Epithelial cell of esophagus (primary cell): ENCODE results near the gene CCDC88C.

Source experiments
- DNase-seq: peaks from one replicate; pipeline ENCODE4 v3.0.0; 2010; ENCODE audit warnings: low read depth
- H3K4me3 ChIP-seq: 2 replicates; pipeline ENCODE4 v1.5.1; 2011; ENCODE audit warnings: mild to moderate bottlenecking, low read length, control low read depth
- TF ChIP-seq, protein P1 (sequence below): IDR thresholded peaks from 2 replicates; pipeline ENCODE4 v1.5.1; 2011; ENCODE audit warnings: low read depth, mild to moderate bottlenecking, low read length, control low read depth, inconsistent platforms; ENCODE audit not compliant: insufficient read depth; ENCODE audit errors: missing control alignments

CCDC88C gene

DNA sequence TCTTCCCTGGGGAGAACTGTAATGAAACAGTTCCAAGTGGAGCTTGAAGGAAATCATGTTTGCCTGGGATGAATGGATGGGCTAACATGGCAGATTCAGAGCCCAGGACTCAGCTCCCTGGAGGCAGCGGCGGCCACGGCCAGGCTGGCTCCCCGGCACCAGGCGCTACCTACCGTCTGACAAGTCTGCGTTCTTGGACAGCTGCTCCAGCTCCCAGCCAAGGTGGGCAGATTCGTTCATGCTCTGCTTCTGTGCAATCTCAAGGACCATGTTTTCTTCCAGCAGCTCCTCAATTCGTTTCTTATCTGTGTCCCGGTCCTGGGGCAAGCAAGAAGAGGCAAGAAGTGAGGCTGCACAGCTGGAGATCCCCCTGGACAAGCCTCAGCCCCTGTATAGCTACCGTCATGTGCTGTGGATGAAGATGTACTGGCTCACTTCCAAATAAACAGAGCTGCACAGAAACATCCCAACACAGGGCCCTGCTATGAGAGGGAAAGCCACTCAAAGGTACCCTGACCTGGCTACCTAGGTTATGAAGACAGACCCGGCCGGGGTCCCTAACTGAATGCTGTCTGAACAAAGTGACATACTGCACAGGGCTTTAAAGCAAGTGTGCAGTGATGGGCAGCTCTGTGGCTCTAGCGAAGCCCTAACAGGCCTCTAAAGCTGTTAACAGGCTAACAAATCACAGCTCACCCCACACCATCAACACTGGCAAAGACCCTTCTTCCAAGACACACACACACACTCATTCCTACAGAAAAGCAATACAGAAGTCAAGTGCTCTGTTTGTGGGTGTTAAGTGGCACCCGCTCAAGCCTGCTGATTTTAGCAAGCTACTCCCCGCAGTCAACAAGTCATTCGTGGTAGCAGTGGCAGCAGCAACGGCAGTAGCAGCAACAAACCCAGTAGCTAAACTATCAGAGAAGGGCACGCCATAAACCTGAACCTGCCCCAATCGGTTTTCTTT is 92.7 kb downstream of the CCDC88C start:
- TF ChIP-seq, protein P1, sequence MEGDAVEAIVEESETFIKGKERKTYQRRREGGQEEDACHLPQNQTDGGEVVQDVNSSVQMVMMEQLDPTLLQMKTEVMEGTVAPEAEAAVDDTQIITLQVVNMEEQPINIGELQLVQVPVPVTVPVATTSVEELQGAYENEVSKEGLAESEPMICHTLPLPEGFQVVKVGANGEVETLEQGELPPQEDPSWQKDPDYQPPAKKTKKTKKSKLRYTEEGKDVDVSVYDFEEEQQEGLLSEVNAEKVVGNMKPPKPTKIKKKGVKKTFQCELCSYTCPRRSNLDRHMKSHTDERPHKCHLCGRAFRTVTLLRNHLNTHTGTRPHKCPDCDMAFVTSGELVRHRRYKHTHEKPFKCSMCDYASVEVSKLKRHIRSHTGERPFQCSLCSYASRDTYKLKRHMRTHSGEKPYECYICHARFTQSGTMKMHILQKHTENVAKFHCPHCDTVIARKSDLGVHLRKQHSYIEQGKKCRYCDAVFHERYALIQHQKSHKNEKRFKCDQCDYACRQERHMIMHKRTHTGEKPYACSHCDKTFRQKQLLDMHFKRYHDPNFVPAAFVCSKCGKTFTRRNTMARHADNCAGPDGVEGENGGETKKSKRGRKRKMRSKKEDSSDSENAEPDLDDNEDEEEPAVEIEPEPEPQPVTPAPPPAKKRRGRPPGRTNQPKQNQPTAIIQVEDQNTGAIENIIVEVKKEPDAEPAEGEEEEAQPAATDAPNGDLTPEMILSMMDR = no peak
- no peak for DNase-seq
- H3K4me3 ChIP-seq = no peak overlapping the region

DNA sequence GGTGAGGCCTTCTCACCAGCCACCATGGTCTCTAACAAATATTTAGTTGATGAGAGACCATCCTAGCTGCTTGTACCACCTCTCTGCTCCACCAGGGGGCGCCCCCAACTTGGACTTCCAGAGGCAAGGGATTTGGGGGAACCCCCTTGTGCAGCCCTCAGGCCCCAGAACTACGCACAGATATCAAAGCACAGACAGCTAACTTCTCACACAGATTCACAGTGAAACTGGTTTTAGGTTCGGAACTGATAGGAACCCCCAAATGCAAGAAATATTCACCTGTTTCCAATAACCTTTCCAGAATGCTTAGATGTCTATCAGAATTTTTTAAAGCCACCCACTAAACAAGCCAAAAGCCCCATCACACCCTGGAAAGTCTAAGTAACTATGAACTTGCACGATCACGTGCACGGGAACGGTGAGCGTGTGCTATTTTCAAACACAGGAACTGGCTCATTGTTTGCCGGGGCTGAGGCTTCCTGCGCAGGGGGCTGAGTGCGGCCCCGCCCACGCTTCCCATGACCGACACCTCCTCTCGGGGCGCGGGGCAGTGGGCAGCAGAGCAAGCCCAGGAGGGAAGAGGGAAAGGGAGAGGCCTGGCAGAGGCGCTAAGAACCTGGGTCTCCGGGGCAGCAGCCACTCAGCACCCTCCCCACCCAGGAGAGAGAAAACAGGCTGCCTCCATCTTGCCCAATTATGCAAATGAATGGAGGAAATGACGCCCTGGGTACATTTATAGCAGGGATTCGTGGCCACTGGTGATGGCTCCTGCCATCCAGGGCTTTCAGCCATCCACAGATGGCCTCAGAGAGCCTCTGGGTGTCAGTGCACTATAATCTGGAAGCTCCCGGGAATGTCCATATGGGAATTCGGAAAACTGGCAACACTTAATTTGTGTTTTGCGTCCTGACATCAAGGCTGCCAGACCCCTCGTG is 93.7 kb downstream of the CCDC88C start:
- peak; percentile 78 for DNase-seq
- TF ChIP-seq, protein P1 = peak; percentile 89
- H3K4me3 ChIP-seq = no peak overlapping the region

DNA sequence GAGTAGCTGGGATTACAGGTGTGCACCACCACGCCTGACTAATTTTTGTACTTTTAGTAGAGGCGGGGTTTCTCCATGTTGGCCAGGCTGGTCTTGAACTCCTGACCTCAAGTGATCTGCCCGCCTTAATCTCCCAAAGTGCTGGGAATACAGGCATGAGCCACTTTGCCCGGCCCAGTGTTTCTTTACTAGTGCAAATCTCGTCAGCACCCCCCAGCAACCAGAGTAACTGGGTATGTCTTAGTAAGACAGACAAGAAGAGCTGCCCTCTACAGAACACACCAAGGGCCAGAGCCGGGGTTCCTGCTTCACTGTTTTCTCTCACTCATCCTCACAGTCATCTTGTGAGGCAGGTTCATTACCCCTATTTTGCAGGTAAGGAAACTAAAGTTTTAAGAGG is 94.6 kb downstream of the CCDC88C start:
- no peak overlapping the region for H3K4me3 ChIP-seq
- DNase-seq = no peak
- TF ChIP-seq, protein P1 = no peak

DNA sequence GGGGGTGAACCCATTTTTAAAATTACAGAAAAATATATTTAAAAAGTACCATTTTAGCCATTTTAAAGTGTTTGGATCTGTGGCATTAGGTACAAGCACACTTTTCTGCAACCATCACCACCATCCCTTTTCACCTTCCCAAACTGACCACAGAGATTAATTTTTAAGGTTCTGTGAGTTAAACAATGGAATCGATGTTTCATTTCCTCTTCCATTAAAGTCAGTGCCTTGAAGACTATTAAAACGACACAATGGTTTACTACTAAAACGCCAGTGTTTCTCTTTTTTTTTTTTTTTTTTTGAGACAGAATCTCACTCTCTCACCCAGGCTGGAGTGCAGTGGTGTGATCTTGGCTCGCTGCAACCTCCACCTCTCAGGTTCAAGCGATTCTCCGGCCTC is 95.0 kb downstream of the CCDC88C start:
- no peak for DNase-seq
- TF ChIP-seq, protein P1 = no peak
- H3K4me3 ChIP-seq = no peak overlapping the region

DNA sequence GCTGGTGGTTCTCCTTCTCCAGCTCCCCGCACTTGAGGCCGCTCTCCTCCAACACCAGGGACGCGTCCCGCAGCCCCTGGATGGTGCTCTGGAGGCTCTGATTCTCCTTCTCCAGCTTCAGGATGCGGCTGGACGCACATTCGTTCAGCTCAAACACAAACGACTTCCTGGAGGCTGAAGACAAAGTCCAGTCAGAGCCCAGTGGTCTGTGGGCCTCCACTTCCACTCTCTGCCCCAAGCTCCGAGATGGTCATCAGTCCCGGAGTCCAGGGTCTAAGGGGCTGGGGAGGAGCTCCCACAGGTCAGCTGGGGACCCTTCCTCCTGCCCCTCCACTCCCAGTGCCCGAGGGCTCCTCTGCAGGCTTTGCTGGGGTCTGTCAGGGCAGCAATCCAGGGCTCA is 96.5 kb downstream of the CCDC88C start:
- TF ChIP-seq, protein P1 = no peak
- DNase-seq = no peak
- H3K4me3 ChIP-seq = no peak overlapping the region

DNA sequence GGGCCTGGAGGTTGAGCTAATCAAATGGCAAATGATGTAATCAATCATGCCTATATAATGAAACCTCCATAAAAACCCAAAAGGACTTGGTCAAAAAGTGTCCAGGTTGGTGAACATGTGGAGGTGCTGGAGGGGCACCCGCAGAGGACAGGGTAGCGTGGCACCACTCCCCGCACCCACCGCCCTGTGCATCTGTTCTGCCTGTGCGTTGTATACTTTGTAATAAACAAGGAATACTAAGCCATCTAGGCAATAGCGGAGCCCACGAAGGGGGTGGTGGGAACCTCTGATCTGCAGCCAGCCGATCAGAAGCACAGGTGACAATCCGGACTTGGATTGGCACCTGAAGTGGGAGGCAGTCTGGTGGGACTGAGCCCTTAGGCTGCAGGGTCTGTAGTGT is 97.4 kb downstream of the CCDC88C start:
- no peak for DNase-seq
- TF ChIP-seq, protein P1 = no peak
- H3K4me3 ChIP-seq = no peak overlapping the region
